Activated CD4-positive, alpha-beta T cell treated with anti-CD3 and anti-CD28 coated beads, Interleukin-2, amount 50 U/mL, for 16 hours (primary cell): ENCODE data around the gene KAZN.

Source experiments
- DNase-seq: peaks from one replicate; pipeline ENCODE4 v3.0.0-alpha.2; 2020

The KAZN gene

DNA sequence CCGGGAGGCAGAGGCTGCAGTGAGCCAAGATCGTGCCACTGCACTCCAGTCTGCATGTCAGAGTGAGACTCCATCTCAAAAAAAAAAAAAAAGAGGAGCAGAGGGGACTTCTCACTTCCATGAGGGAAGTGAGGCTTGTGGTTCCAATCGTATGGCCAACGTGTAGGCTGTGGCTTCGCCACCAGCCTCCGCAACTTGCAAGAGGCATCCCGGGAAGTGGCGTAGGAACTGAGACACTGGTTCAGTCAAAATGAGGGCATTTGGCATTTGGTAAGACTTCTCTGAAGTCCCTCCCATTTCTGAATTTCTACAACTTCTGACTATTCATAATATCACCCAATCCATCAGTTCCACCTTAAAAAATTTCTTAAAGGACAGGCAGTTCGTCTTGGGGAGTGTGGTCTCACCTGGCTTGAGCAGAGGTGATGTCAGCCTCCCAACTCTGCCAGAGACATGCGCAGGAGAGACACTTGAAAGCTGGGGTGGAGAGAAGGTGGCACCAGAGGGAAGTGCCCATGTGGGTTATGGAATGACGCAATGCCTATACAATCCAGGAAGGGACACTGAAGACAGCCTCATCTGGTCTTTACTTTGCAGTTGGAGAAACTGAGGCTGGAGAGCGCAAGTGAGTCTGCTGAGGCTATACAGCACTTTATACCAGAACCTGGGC, 17.2 kb downstream of the KAZN start:
- no peak for DNase-seq

DNA sequence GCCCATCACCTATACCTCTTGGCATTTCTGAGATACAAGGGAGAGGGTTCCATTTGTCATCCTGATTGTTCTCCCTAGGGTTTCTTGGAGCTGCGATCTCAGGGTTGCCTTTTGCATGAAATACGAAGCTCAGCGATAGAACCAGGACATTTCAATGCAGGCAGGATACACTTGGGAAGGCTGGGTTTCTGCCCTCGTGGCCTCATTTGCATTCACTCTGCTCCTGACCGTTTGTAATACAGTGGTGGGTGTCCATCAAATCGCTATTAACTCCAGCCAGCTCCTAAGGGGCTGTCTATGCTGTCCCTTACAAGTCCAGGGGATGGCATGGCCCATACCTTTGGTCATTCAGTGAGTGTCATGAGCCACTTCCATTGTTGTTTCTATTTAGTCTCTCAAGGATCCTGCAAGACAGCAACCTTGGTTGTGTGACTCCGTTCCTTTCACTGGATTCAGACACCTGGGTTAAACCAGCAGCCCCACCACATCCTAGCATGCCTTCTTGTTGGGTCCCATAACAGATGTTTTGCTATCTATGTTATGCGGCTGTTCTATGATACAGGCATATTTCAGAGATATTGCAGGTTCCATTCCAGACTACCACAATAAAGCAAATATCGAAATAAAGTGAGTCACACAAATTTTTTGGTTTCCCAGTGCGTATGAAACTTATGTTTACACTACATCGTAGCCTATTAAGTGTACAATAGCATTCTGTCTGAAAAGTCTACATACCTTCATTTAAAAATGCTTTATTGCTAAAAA, 18.3 kb downstream of the KAZN start:
- no peak for DNase-seq

DNA sequence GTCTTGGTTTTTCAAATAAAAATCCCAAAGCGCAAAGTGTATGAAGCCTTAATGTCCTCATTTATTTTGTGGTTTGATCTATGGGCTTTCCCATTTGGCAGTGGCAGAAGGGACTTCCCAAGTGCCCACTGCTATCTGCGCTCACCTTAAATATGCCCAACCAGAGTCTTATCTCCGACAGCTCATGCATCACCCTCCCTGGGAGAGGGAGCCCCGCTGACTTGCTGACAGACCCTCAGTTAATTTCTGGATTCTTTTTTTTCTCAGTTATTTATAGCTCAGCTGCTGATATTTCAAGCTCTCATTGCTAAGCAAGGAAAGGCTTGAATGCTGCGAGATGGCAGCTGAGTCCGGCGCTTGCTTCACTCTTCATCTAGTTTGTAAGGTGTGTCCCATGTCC, 19.3 kb downstream of the KAZN start:
- no peak for DNase-seq

DNA sequence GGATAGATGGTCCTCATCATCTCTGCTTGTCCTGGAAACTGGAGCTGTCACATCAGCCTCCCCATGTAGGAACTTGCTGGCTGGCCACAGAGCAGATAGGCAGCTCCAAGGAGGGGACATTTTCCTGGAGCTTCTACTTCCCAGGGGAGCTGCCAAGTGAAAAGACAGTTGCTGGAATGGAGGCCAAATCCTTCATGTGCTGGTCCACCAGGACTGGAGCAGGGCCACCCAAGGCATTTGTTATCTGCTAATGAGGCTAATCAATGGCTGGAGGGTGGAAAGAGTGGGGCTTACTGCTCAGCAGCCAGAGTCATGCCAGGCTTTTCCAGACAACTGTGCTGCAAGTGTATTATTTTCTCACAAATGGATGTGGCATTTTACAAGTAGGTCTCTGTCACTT, 22.5 kb downstream of the KAZN start:
- DNase-seq: no peak

DNA sequence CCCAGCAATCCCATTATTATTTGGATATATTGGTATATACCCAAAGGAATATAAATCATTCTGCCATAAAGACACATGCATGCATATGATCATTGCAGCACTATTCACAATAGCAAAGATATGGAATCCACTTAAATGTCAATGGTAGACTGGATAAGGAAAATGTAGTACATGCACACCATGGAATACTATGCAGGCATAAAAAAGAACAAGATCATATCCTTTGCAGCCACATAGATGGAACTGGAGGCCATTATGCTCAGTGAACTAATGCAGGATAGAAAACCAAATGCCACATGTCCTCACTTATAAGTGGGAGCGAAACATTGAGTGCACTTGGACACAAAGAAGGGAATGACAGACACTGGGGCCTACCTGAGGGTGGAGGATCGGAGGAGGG, 24.6 kb downstream of the KAZN start:
- DNase-seq: no peak

DNA sequence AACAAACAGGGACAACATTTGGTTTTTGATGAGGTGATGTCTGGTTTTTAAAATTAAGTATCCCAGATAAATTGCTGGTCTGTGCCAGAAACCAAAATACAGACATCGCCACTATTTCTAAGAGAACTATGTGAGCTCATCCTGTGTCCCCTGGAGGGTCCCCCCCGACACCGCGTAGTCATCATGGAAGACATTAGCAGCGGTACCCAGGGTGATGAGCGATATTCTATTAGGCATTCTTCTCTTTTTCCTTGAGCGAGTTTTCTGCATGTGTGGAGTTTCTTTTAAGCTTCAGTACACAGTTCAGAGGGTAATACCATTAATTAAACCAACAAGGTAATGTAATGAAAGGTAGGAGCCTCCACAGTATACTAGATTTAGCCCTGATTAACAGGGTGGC, 26.5 kb downstream of the KAZN start:
- DNase-seq: no peak

DNA sequence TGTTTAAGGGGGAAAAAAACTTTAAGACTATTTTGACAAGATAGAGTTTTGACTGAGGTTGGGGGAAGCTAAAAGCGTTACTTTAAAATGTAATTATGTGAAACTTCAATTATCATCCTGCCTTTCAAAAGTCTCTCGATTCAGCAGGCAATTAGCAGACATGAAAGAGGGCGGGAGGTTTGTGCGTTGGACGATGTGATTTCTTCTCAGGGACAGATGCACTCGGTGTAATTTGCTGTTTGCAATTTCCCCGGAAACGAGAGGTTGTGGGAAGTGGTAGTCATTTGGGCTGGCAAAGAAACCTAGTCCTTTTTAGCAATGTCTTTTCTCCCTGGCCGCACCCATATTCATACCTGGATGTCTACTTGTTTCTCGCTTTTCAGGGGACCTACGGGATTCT, 27.1 kb downstream of the KAZN start:
- DNase-seq: no peak

DNA sequence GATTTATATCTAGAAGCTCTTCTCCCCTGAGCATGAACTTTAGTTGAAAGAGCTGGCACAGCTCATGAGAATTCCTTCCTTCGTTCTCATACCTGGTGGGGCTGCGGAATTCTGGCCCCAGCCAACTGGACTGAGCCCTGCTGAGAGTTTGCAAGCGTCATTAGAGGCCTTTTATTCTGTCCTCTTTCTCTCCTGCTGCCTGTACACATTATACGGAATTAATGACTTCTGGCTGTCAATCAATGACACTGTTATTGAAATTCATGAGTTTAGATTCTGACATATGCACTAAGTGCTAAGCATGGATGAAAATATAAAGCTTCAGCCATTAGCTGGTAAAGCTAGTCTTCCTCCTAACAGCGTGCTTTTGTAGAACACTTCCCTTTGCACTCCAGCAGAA, 27.5 kb downstream of the KAZN start:
- DNase-seq: no peak

DNA sequence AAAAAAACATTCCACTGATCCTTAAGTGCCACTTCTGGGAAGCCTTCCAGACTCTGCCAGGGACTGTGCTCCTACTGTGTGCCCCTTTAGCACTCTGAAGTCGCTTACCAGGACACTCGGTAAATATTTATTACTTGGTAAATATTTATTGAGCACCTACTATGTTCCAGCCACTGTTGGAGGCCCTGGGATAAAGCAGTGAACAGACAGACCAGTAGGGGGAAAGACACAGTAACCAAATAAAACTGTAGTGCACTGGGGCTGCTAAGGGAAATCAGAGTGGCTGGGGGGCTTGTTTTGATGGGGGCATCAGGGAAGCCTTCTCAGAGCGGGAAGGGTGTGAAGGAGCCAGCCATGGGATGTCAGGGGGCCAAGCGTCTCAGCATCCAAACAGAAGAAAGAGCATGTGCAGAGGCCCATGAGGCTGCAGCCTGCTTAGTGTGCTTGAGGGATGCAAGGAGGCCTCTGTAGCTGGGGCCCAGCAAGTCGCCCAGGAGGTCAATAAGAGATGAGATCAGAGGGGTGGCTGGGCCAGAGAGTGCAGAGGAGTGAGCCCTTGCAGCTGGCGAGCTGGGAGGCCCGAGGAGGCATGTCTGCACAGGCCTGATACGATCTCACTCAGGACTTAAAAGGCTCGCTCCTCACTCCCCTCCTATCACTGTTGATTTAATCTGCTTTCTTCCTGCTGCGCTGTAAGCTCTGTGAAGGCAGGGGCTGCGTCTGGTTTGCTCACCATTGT, 28.6 kb downstream of the KAZN start:
- DNase-seq: no peak

DNA sequence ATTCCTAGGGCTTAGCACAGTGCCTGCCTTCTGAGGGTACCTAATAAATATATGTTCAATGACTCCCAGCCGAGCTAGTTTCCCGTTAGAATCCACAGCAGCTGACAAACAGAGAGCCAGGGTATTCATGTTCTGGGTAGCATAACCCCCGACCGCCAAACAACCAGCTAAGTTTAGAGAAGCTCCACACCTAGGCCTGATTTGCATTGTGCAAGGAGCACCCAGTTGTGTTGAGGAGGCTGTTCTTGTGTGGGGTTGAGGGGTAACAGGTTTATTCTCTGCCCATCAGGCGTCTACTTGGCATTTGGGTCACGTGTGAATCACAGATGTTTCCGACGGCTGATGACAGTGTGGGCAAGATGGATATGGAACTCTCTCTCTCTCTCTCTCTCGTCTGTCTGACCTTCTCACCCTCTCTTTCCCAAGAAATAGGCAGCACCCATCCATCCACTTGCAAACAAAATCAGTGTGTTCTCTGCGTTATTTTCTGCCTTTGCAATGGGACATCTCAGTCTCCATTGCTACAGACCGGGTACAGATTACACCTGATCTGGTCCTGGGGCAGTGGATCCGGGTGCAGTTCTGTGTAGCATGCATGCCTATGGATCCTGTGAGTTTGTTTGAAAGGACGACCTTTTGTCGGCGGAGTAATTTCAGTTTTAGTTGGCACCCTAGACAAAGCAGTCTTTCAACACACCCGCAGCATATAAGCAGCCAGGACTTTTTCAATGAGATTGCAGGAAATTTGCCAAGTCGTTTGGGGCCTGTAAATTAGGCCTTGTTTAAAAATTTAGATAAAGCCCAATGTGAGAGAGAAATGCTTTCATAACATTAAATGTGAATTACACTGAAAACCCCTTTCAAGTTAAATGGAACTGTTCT, 29.4 kb downstream of the KAZN start:
- no peak for DNase-seq

DNA sequence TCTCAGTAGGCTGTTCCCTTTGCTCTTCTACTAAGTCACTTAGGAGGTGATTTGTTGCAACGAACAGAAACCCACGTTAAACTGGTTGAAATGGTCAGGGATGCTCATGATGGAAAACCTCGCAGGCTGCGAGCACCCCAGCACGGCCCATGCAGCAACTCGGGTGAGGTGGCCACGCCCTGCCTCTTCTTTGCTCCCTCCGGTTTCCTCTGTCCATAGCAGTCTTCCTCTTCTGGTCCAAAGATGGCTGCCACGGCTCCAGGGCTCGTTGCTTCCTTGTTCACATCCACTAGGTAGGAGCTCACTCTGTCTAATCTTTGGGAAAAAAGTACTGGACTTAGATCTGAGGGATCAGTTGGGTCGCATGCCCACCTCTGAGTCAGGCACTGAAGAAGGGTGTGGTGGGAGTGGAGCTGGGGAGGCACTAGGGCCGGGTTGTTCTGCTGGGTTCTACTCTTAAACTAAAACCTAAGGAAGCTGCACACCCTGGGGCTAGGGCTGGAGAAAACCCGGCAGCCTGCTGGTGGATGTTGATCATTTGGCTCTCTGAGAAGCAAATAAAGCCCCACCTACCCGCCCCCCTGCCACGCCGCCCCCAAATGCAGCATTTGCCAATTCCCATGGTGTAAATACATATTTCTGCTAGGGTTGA, 31.0 kb downstream of the KAZN start:
- DNase-seq: no peak

DNA sequence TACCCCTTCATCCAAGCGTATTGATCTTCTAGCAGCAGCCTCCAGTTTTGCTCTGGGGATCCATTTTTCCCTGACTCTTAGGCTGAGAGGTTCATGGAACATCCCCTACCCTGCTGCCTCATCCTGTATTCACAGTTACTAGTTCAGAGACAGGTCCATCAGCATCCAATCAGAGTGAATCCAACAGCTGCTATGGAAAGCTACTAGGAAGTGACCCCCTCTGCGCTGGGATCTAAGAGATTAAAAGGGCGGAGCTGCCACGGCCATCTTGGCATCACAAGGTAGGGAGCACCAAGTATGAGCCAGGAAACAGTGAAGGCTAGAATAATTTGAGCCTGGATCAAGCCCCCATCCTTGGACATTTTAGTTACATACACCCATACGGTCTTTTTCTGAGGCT, 32.5 kb downstream of the KAZN start:
- DNase-seq: no peak

DNA sequence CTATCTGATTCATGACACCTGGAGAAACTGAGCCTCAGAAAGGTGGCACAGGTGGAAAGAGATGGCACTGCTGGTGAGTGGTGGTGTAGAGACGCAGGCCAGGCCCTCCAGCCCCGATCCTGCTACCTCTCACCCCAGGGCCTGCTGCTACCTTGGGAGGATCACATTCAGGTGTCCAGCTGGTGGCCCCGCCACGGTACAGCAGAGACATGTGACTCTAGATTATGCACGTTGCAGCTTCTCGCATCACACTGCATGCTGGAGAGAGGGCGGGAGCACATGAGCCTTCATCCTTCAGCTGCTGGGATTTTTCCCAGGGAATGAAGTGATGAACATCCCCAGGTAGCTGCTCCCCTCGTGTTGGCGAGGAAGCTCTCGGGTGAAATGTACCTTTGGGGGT, 32.9 kb downstream of the KAZN start:
- no peak for DNase-seq

DNA sequence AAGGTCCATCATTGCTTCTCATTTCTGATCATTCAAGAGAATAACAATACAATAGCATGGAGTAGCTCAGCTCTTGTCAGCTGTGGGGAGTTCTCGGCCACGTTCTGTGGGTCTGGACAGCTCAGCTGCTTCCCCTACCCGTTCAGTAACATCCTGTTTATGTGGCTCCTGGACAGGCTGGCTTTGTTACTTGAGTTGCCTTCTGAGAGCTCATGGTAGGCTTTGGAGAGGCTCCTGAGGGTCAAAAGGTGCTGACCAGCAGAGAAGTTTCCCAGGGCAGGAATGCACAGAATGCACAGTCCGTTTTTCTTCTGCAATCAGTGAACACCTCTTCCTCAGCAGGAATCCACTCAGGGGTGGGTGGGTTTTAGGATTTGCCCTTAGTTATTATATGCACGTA, 36.0 kb downstream of the KAZN start:
- no peak for DNase-seq

DNA sequence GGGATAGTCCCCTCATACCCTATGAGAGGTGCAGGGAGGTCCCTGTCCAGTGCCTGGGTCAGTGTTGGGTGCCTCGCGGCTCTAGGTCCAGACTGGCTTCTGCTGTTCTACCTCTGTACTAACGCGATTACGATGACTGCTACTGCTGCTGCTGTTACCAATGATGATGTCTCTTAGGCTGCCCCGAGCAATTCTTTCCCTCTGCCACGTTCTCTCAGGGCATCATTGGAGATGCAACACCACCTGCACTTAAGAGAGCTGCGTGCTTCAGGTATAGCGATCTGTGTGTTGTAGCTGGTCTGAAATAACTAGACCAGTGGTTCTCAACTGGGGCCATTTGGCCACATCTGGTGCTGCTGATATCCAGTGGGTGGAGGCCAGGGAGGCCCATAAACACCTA, 36.9 kb downstream of the KAZN start:
- no peak for DNase-seq

DNA sequence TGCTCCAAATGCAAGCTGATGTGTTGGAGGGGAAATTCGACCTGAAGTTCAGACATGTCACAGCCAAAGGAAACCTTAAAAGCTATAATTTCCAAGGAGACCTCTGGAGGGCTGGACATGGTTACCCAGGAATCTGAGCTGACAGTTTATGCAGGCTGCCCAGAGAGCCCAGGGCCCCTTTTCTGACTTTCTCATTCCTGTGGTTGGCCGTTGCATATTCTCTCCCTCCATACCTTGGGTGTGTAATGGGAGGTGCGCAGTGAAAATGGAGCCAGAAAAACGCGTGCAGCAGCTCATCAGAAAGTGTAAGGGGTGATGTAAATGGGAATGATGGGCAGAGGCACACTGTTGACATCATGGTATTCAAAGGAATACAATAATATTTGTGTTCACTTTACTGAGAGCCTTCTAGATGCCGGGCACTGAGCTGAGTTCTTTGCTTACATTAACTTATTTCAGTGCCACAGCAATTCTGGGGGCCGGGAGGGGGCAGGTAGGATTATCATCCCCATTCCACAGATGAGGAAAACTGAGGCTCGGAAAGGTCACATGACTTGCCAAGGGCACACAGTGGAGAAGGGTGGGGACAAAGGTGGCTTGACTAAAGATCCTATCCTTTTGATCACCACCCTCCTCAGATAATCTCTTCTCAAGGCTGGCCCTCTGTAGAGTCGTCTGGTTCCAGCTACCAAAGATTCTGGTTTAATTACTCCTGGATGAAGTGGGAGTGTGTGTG, 38.6 kb downstream of the KAZN start:
- DNase-seq: no peak

DNA sequence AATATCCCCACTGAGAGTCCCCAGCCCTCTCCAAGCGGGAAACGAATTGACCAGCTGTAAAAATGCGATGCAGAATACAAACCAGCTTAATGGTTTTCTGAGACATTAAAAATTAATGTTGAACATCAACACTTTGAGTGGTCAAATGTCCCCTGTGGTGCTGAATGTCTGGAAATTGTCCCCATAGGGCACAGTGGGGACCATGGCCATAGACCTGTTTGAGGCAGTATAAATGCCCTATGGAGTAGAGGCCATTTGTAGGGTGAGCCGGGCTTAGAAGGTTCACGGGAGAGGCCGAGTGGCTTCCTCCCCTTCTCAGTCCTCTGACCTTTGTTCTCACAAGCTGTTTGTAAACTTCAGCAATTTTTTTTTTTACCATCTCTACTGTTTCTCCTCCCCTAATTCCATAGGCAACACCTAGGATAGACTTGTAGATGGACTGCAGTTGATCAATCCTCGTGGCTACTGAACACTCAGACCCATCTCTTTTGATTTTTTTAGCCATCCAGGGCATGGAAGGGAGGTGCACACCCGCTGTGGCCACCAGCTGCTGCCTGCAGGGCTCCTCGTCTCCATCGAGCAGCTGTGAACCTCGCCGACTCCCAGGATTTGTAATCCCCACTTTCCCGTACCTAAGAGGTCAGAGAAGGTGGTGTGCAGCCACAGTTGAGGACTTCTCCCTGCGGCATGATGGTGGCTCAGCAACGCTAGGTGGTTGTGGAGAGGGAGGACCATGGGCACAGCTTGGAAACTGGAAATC, 41.0 kb downstream of the KAZN start:
- DNase-seq: no peak

DNA sequence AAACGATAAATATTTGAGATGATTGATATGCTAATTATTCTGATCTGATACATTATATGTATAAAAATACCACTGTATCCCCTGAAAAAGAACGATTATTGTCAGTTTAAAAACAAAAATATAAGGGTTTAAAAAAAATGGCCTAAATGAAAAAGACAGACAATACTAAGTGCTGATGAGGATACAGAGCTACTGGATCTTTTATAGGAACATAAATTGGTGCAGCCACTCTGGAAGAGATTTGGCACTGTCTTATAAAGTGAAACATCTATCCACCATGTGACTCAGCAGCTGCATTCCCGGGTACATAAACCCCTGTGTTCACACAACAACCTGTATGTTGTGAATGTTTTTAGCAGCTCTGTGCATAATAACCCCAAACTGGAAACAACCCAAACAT, 44.2 kb downstream of the KAZN start:
- no peak for DNase-seq

DNA sequence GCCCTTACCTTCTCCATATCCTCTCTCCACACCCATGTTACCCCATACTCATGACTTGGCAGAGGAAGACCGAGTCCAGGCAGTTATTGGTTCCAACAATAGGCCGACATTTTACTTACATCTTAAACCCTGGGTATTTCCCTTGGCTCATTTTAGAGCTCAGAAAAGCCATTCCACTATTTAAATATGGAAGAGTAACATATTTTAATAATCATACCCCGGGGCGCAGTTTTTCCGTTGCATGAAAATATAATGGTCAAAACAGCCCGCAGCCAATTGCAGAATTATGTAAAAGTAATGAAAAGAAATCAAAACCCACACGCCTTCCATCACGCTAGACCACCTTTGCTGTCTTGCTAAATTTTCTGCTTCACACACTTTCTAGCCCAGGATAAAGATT, 48.5 kb downstream of the KAZN start:
- no peak for DNase-seq

DNA sequence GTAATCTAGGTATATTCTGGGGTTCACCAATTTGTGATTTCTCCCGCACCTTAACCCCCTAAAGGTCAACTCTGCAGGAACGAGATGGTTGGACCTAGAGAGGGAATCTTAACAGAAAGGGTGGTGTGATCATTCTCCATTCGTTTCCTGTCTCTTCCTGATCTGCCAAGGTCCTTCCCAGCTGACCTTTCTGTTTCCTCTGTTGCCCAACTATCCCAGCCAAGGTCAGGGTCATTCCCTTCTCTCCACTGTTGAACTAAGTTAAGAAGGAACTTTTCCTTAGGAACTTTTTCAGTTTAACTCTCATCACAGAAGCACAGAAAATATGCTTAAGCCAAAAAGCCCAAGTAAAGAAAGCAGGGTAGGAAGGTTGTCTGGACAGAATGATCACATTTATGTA, 49.3 kb downstream of the KAZN start:
- no peak for DNase-seq

DNA sequence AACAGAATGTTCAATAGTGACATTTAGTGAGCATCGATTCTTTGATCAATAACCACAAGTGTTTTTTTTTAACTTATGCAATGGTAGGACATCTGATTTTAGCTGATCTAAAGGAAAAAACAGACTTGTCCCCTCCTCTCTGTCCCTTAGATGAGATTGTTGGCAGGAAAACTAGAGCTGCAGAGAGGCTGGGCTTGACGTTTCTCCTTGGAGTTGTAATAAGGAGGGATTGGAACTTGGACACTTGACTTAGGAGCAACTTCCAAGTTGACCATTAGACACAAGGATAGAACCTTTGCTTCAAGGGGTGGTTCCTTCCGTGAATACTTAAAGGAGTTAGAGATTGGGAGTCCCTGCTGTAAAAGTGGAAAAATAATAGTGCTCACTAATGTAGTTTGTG, 49.9 kb downstream of the KAZN start:
- no peak for DNase-seq
